Right ventricle myocardium inferior (tissue), 1 donor: ENCODE measurements around the gene CNKSR3. TPM values are rescaled to one million over a fixed set of nuclear protein-coding genes. Genes with fewer than 3 reads are reported as not detected.
"Not testable (repeated sequence)": the region's sequence is repeated elsewhere in the genome, so short reads cannot be mapped to it uniquely, and the experiment has no call there.

Source experiments
- ATAC-seq: fragments of 200-7000 bp; cut with Tn5 transposase; one replicate; pipeline ENCODE4 v1.9.1; 2020; ENCODE audit warnings: mild to moderate bottlenecking, moderate library complexity
- DNase-seq: peaks from one replicate; pipeline ENCODE4 v3.0.0; 2021; ENCODE audit errors: missing footprints
- intact Hi-C: fragments of 100-400 bp; cut with DNase I; formaldehyde crosslinking; loops from one replicate; pipeline ENCODE4 v1.11.0; 2022
- total RNA-seq: library from RNA; stranded (reverse); fragmentation: NEBNext Ultra II Directional; extraction: Animal tissue kit (Norgen Biotek cat#: 25700); gene quantifications from one replicate; pipeline ENCODE4 v1.2.1, GENCODE V29; 2021
- donor health status: DM: no; HTN: yes; CAD: no; lungs with severe emphysema.

Gene CNKSR3
- total RNA-seq, 1 donor from 2014 or later = 20.0 TPM

DNA sequence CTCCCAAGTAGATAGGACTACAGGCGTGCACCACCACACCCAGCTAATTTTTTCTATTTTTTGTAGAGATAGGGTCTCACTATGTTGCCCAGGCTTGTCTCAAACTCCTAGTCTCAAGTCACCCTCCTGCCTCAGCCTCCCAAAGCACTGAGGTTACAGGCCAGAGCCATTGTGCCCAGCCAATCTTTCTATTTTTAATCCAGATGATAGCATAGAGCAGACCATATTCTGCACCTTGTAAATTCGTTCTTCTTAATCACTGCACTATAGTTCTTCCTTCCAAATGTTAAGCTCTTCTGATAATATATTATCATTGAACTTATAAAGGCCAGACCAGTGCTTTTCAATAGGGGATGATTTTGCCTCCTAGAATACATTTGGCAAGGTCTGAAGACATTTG, 24.0 kb upstream of the CNKSR3 start:
- ATAC-seq = no peak

DNA sequence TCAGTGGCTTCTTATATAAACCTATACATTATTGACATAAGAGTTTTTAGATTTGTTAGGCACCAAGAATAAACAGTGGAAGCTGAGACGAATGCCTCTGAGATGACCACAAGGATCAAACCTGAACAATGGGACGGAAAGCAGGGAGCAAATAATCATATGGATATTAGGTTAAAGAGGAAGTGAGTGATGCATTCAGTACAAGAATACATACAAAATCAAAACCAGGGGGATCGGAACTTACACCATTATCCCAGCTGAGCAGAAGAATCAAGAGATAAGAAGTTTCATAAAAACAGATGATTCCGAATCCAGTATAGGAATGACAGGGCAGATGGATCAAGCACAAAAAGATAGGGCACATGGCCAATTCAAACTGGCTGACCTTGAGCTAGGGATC, 21.9 kb upstream of the CNKSR3 start:
- intact Hi-C loops = no loop called here
- no peak for ATAC-seq
- no peak for DNase-seq

More for the DNA sequence above, 24.0 kb upstream of the CNKSR3 start:
- intact Hi-C loops = no loop called here
- no peak for DNase-seq

DNA sequence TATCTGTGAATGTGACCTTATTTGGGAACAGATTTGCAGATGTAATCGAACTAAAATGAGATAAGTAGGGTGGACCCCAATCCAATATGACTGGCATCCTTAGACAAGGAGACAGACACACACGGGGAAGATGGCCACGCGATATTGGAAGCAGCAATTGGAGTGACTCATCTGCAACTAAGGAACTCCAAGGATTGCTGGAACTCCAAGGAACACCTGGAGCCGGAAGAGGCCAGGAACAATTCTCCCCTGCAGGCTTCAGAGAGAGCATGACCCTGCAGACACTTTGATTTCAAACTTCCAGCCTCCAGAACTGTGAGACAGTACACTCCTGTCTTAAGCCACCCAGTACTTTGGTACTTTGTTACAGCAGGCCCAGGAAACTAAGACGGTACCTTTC, 19.5 kb upstream of the CNKSR3 start:
- ATAC-seq (no peak), DNase-seq (no peak)
- intact Hi-C loops = no loop called here

DNA sequence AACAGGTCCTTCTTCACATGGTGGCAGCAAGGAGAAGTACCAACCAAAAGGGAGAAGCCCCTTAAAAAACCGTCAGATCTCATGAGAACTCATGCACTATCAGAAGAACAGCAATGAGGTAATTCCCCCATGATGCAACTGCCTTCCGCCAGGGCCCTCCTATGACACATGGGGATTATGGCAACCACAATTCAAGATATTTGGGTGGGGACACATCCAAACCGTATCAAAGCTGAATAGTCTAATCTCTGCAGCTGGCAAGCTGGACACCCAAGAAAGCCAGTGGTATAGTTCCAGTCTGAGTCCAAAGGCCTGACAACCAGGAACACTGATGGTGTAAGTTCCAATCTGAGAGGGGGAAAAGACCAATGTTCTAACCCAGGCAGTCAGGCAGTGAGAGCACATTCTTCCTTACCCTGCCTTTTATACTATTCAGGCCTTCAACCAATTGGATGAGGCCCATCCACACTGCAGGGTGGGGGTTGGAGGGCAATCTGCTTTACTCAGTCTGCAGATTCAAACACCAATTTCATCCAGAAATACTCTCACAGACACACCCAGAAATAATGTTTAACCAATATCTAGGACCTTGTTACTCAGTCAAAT, 17.9 kb upstream of the CNKSR3 start:
- intact Hi-C loops = no loop called here
- ATAC-seq = no peak
- DNase-seq = no peak

DNA sequence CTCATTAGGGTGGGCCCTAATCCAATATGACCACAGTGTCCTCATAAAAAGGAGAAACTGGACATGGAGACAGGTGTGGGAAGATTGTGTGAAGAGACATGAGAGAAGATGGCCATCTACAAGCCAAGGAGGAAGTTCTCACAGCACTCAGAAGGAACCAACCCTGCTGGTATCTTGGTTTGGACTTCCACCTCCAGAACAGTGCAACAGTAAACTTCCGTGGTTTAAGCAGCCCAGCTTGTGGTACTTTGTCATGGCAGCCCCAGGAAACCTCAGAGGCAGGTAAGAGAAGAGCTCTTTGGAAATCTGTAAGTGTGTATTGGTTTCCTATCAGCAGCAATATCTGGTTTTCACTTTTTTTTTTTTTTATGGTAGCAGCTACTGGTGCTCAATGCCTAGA, 16.5 kb upstream of the CNKSR3 start:
- no peak for DNase-seq
- ATAC-seq = no peak
- intact Hi-C loops = no loop called here

DNA sequence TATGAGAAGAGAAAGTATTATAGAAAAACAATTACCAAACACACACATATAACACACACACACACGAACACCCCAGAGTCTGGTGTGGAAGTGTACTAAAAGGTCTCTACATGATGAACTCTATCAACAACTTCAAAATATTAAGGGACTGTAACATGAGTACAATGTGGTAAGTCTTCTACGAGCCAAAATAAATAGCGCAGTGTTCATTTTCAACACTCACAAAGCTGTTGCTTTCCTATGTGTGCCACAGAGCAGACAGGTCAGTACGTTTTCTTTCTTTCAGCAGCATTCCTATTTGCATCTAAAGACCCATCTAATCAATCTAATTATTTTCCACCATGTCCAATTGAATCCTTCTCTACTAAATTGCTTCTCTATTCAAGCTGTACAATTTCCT, 12.1 kb upstream of the CNKSR3 start:
- intact Hi-C loops = no loop called here
- no peak for ATAC-seq
- DNase-seq = no peak

DNA sequence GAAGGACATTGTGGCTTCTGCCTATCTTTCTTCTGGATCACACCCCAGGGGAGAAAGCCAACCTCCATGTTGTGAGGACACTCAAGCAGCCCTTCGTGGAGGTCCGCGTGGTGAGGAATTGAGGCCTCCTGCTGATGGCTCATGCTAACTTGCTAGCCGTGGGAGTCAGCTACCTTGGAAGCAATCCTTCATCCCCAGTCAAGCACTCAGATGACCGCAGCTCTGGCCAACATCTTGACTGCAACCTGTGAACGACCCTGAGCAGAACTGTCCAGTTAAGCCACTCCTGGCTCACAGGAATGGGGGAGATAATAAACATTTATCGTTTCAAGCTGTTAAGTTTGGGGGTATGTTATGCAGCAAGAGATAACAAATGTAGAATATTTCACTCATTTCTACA, 10.9 kb upstream of the CNKSR3 start:
- DNase-seq = no peak
- intact Hi-C loops = no loop called here
- ATAC-seq = no peak

DNA sequence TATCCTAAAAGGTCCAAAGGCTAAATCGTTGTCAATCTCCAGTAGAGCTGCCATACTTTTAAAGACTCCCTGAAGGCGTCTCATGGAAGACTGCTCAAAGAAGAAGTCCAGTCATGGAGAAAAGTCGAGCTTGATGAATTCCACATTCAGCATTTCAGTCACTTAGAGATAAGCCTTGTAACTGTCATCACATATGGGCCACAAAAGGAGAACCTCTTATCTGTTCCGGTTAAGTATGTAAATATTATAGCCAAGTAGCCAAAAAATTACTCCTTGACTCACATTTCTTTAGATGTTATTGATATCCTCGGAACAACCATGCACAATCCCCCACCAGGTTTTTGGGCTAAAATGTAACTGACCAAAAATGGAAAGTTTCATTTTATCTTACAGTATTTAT, 9.8 kb upstream of the CNKSR3 start:
- DNase-seq (no peak), ATAC-seq (no peak)
- intact Hi-C loops = no loop called here

DNA sequence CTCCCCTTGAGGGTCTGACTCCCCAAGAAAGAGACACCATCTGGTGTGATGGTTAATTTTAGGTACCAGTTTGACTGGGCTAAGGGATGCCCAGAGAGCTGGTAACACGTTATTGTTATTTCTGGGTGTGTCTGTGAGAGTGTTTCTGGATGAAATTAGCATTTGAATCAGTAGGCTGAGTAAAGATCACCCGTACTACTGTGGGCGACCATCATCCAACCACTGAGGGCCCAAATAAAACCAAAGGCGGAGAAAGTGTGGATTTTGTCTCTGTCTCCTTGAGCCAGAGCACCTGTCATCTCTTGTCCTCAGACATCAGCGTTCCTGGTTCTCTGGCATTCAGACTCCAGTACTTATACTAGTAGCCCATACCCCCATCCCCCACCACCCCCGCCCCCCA, 7.9 kb upstream of the CNKSR3 start:
- intact Hi-C loops = no loop called here
- no peak for ATAC-seq
- DNase-seq = no peak

DNA sequence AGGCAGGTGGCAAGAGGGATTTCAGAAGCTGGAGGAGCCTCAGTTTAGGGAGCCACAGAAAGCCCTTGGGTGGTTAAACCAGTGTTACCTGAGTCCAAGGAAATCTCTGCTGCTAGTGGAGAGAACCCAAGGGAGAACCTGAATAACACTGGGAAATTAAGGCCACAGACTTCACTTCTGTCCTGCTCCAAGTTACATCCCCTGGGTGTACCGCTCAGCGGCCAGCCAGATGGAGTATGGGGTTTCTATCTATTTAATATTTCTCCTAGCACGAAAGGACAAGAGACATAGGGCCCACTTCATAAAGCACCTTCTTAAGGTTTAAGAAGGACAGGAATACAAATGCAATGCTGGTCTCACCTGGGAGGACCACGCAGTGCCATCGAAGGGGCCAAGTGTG, 5.8 kb upstream of the CNKSR3 start:
- intact Hi-C loops = no loop called here
- DNase-seq = no peak
- ATAC-seq = no peak

DNA sequence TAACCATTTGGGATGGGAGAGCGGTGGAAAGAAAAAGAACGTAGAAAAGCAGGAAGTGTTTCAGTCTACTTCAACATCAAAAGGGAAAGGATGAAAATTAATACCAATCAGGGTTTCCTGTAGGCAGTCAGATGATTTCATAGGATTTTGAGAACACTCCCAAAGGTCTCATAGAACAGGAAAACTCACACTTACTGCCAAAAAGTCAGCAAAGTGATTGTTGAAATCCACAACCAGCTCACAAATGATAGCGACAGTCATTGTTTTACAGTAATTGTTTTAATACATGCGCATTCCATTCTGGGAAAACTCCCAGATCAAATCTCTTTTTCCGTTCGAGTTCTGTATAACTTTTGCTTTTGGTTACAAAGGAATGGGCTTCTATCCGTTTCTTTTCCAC, 5.3 kb upstream of the CNKSR3 start:
- no peak for ATAC-seq
- DNase-seq = no peak
- intact Hi-C loops = no loop called here

DNA sequence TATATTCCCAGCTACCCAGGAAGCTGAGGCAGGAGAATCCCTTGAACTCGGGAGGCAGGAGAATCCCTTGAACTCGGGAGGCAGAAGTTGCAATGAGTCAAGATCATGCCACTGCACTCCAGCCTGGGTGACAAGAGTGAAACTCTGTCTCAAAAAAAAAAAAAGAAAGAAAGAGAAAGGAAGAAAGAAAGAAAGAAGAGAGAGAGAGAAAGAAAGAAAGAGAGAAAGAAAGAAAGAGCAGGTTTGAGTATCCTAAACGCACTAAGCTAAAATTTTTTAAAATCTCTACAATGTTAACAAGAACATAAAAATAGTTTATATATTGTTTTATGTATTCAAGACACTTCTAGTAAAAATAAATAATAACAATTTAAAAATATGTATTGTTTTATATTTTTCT, 4.6 kb upstream of the CNKSR3 start:
- intact Hi-C loops, DNase-seq, ATAC-seq: not testable (repeated sequence)

DNA sequence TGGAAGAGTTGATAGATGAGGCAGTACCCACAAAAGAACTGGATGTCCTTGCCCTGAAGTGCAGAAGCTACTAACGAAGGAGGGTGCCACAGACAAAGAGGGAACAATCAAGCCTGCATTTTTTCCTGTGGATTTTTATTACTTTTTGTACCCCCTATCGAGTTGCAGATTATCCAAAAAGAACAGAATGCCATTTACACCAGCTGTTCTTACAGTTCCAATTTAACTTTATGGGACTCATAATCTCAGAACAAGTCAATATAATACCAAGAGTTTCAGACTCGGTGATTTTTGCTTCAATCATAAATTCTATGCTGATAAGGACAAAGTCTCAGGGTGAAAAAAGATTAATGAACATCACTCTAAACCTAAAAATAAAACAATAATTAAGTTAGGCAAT, 4.0 kb upstream of the CNKSR3 start:
- ATAC-seq = no peak
- DNase-seq = no peak
- intact Hi-C loops = loop anchor here (5.0 kb wide), 3 partner anchors 82 to 102 kb away; no protein-coding TSS in a partner anchor

DNA sequence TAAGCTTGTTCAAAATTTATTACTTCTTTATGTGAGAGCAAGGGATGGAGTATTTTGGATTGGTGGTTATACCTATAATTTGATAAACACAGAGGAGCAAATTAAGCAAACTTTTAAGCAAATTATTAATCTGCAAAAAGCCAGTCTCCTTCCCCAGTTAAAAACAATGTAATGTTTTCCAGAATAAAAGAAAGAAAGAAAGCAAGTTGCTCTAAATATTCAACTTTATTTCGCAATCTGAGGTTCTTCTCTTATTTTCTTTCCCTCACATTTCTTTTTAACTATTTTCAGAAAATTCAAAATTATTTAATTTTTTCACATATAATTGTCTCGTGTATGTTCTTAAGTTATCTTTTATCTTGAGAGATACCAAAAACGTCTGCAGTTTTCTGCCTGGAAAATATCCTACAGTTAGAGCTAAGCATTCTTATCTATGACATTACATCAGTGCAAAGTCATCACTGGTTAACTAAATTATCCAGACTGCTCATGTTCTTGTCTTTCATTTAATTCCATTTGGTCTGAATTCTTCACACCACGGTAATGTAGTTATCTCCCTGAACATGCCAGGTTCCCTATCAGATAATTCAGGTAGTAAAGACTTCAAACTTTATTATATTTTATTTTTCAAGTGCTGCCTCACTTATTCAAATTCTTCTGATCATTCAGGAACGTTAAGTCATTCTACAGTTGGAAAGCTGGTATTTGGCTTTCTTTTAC, 3.3 kb upstream of the CNKSR3 start:
- intact Hi-C loops = loop anchor here (5.0 kb wide), 3 partner anchors 81 to 101 kb away; no protein-coding TSS in a partner anchor

DNA sequence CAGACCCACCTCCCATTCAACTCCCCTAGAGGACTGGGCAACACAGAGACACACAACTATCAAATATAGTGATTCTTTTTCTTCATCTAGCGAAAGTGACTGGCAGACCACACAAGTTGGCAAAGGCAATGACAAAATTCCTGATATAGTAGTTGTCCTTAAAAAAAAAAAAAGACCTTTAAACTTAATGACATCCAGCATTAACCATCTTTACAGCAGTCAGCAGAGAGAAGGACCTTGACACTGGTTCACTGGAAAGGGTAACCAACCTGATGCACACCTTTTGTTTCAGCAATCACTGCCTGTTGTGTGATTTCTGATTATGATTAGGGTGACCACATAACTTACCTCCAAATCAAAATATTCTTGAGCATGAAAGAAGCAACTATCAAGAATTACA, 1.7 kb upstream of the CNKSR3 start:
- intact Hi-C loops = loop anchor here (5.0 kb wide), 3 partner anchors 80 to 100 kb away; no protein-coding TSS in a partner anchor
- ATAC-seq (no peak), DNase-seq (no peak)

More for the DNA sequence above, 3.3 kb upstream of the CNKSR3 start:
- DNase-seq = no peak
- ATAC-seq = no peak

DNA sequence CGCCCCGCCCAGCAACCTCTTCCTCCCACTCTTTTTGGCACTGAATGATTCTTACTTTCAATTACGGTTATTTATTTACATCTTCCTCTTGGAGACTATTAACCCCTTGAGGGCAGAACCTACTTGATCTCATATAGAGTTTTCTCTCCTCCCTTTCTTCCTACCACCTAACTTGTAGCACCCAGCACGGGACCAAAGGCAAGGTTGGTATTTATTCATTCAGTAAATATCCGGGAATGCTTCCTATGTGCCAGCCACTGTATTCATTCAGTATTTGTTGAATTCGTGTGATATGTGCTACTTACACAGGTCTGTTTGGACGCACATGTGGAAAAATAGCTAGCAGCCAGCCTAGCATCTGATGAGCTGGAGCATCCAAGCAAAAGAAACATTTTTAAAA, 1.3 kb upstream of the CNKSR3 start:
- intact Hi-C loops = loop anchor here (5.0 kb wide), 3 partner anchors 79 to 101 kb away; no protein-coding TSS in a partner anchor
- DNase-seq (no peak), ATAC-seq (no peak)

DNA sequence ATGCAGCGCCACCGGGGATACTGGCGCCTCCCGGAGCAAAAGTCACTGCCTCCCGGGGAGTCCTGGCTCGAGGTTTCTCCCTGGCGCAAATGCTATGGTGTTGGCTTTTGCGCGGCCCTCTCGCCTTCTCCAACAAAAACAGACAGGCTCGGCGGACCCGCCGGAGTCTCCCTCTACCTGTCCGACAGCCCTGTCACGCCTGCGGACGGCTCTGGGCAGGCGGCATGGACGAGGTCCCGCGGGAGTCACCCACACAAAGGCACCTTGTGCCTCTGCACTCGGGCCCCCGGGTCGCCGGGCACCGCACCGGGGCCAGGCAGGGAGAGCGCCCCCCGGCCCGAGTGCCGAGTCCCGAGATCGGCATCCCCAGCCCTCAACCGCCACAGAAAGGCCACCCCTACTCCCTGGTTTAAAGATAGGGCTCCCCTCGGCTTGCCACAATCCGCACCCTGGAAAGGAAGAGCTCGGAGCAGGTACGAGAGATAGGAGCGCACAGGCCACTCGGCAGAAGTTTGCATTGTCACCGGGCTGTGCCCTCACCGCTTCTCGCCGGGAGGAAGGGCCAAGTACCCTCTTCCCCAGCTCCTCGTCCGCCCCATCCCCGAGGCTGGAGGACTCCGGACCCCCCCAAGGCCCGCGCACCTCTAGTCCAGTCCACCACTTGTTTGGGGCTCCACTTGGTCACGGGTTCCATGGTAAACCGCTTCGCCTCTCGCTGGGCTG, 903 bp downstream of the CNKSR3 start:
- peak; percentile 20 for ATAC-seq
- intact Hi-C loops = loop anchor here (5.0 kb wide), 6 partner anchors 62 to 352 kb away; no protein-coding TSS in a partner anchor
- DNase-seq = peak; percentile 71

DNA sequence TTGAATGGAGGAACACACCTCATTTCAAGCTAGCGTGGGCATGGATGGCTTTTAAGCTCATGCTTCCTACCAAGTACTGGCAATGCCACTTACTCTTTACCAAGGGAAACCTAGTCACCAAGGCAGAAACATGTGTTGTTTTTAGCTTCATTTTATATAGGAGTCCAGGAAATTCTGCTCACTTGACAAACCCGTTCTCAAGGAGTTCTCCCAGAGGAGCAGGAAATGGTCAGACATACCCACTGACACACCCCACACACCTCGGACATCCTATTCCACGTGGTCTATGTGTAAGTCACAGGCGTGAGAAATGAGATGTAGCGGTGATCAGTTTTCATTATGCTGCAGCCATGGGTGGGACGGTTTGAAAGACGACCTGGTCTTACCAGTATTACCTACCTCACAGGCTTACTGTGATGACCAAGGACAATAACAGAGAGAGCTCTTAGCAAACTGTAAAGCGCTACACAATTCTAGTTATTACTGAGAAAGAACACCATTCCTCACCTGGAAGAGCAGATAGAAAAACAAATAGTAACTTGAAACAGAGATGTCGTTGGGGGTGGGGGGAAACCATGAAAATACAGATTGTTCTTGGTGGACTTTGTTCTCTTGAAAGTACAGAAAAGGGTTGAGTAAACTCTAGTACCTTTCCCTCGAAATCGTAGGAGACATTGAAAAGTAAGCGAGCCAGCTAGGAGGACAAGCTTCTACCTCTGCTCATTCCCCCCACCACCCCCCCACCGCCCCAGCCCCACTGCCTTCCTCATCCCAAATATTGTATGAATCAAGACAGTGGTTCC, 1.7 kb downstream of the CNKSR3 start:
- no peak for DNase-seq
- intact Hi-C loops = loop anchor here (5.0 kb wide), 3 partner anchors 61 to 351 kb away; no protein-coding TSS in a partner anchor
- ATAC-seq = no peak
